Karpas-422 (cell line): ENCODE measurements around the gene ZSCAN10. TPM values are rescaled to one million over a fixed set of nuclear protein-coding genes. Genes with fewer than 3 reads are reported as not detected.

Source experiments
- DNase-seq: peaks from one replicate; pipeline ENCODE4 v3.0.0-alpha.2; 2015
- H2AFZ ChIP-seq: fragments of 200-600 bp; sonication (generic); 2 replicates; pipeline ENCODE4 v1.6.1; 2014; ENCODE audit warnings: antibody characterized with exemption, low read length, mixed read lengths
- H3K27ac ChIP-seq: fragments of 200-600 bp; sonication (generic); 2 replicates; pipeline ENCODE4 v1.5.1; 2014; ENCODE audit warnings: mild to moderate bottlenecking, low read length, moderate library complexity
- H3K27me3 ChIP-seq: fragments of 200-600 bp; sonication (generic); 2 replicates; pipeline ENCODE4 v1.6.1; 2014; ENCODE audit warnings: low read length, mixed read lengths
- H3K36me3 ChIP-seq: fragments of 200-600 bp; sonication (generic); 2 replicates; pipeline ENCODE4 v1.6.1; 2014; ENCODE audit warnings: low read length, mixed read lengths; ENCODE audit not compliant: insufficient read depth
- H3K4me1 ChIP-seq: fragments of 200-600 bp; sonication (generic); 2 replicates; pipeline ENCODE4 v1.6.1; 2014; ENCODE audit warnings: mild to moderate bottlenecking, low read length, mixed read lengths
- H3K4me2 ChIP-seq: fragments of 200-600 bp; sonication (generic); 2 replicates; pipeline ENCODE4 v1.6.1; 2014; ENCODE audit warnings: low read length, low read depth, mild to moderate bottlenecking; ENCODE audit not compliant: poor library complexity, severe bottlenecking
- H3K4me3 ChIP-seq: fragments of 200-600 bp; sonication (generic); 2 replicates; pipeline ENCODE4 v1.5.1; 2014; ENCODE audit warnings: mild to moderate bottlenecking, antibody characterized with exemption, low read length, mixed read lengths
- H3K79me2 ChIP-seq: fragments of 200-600 bp; sonication (generic); 2 replicates; pipeline ENCODE4 v1.6.1; 2014; ENCODE audit warnings: mild to moderate bottlenecking, low read length, mixed read lengths
- H3K9ac ChIP-seq: fragments of 200-600 bp; sonication (generic); 2 replicates; pipeline ENCODE4 v1.6.0; 2014; ENCODE audit warnings: low read length
- H3K9me2 ChIP-seq: fragments of 200-600 bp; sonication (generic), shearing (Covaris generic); replicated peaks from 2 replicates; pipeline ENCODE4 v1.6.0; 2014; ENCODE audit warnings: mild to moderate bottlenecking, low read length, moderate library complexity; ENCODE audit not compliant: insufficient read depth
- H3K9me3 ChIP-seq: fragments of 300-700, 200-600 bp; sonication (generic); 2 replicates; pipeline ENCODE4 v1.6.1; 2014; ENCODE audit warnings: low read length, mixed read lengths
- H4K20me1 ChIP-seq: fragments of 200-600 bp; sonication (generic); 2 replicates; pipeline ENCODE4 v1.6.1; 2014; ENCODE audit warnings: mild to moderate bottlenecking, antibody characterized with exemption, low read length, low read depth; ENCODE audit not compliant: insufficient read depth
- total RNA-seq: library from RNA; depleted of rRNA; stranded (reverse); fragments of >200 nt; shearing (Covaris generic); gene quantifications from 2 replicates; pipeline ENCODE4 v1.2.3, GENCODE V29; 2014; ENCODE audit warnings: low replicate concordance

Gene ZSCAN10
- total RNA-seq, 1 experiment from 2014 or later = not detected

GRCh38 chr16:3095869-3096268, 3.2 kb downstream of the ZSCAN10 start:
- Histone ChIP-seq H3K9me2 (no peaks in the 10 kb centered on the region), H3K27me3 (no peaks in the 10 kb centered on the region), H3K9ac (no peak overlapping the region), H3K36me3 (no peaks in the 10 kb centered on the region), H3K4me1 (peaks cover 19% of the 10 kb centered on the region), H3K79me2 (no peaks in the 10 kb centered on the region), H3K4me3 (no peak overlapping the region), H4K20me1 (no peaks in the 10 kb centered on the region), H3K27ac (no peak overlapping the region), H3K9me3 (no peaks in the 10 kb centered on the region), H3K4me2 (no peak overlapping the region), H2AFZ (0 out of 2 replicates have a peak overlapping the region, but pooled peaks have one; percentile 10)
- DNase-seq = peak; percentile 86

GRCh38 chr16:3094289-3095027, 4.6 kb downstream of the ZSCAN10 start:
- peaks cover 14% of the 10 kb centered on the region for H3K4me1 ChIP-seq
- H3K4me3 ChIP-seq = no peak overlapping the region
- DNase-seq = peak; percentile 90
- H3K9me3 ChIP-seq = no peaks in the 10 kb centered on the region
- no peak overlapping the region for H2AFZ ChIP-seq
- no peaks in the 10 kb centered on the region for H4K20me1 ChIP-seq
- no peak overlapping the region for H3K4me2 ChIP-seq
- no peaks in the 10 kb centered on the region for H3K79me2 ChIP-seq
- H3K9me2 ChIP-seq = no peaks in the 10 kb centered on the region
- H3K9ac ChIP-seq = no peak overlapping the region
- H3K27me3 ChIP-seq = no peaks in the 10 kb centered on the region
- H3K27ac ChIP-seq = no peak overlapping the region
- no peaks in the 10 kb centered on the region for H3K36me3 ChIP-seq

- Histone ChIP-seq H3K4me3 (no peak overlapping the region), H3K4me2 (no peak overlapping the region), H3K9ac (no peak overlapping the region), H3K9me3 (no peaks in the 10 kb centered on the region), H3K27ac (no peak overlapping the region), H3K4me1 (peaks cover 14% of the 10 kb centered on the region), H3K9me2 (no peaks in the 10 kb centered on the region), H3K79me2 (no peaks in the 10 kb centered on the region), H3K36me3 (no peaks in the 10 kb centered on the region), H2AFZ (no peak overlapping the region), H3K27me3 (no peaks in the 10 kb centered on the region), H4K20me1 (no peaks in the 10 kb centered on the region)
- DNase-seq = no peak
Measured at GRCh38 chr16:3092501-3092941, 6.6 kb downstream of the ZSCAN10 start.

GRCh38 chr16:3091551-3091950, 7.5 kb downstream of the ZSCAN10 start:
- Histone ChIP-seq H3K79me2 (no peaks in the 10 kb centered on the region), H3K9me2 (no peaks in the 10 kb centered on the region), H3K4me1 (peaks cover 14% of the 10 kb centered on the region), H3K27me3 (no peaks in the 10 kb centered on the region), H3K4me2 (no peak overlapping the region), H3K36me3 (no peaks in the 10 kb centered on the region), H3K9me3 (no peaks in the 10 kb centered on the region), H3K9ac (no peak overlapping the region), H3K4me3 (no peak overlapping the region), H2AFZ (no peak overlapping the region), H3K27ac (no peak overlapping the region), H4K20me1 (no peaks in the 10 kb centered on the region)
- no peak for DNase-seq

- no peaks in the 10 kb centered on the region for H3K9me3 ChIP-seq
- H3K36me3 ChIP-seq = no peaks in the 10 kb centered on the region
- H4K20me1 ChIP-seq = no peaks in the 10 kb centered on the region
- peaks cover 10% of the 10 kb centered on the region for H3K4me1 ChIP-seq
- no peak overlapping the region for H3K4me3 ChIP-seq
- no peaks in the 10 kb centered on the region for H3K79me2 ChIP-seq
- H3K27me3 ChIP-seq = no peaks in the 10 kb centered on the region
- no peak overlapping the region for H3K27ac ChIP-seq
- no peak overlapping the region for H3K4me2 ChIP-seq
- no peak overlapping the region for H3K9ac ChIP-seq
- no peaks in the 10 kb centered on the region for H3K9me2 ChIP-seq
- H2AFZ ChIP-seq = no peak overlapping the region
- no peak for DNase-seq
Measured at GRCh38 chr16:3089717-3090592, 9.1 kb downstream of the ZSCAN10 start.

GRCh38 chr16:3088925-3089716, 10.0 kb downstream of the ZSCAN10 start:
- H3K36me3 ChIP-seq = no peaks in the 10 kb centered on the region
- peak; percentile 17 for DNase-seq
- H4K20me1 ChIP-seq = no peaks in the 10 kb centered on the region
- H3K4me1 ChIP-seq = peaks cover 10% of the 10 kb centered on the region
- no peak overlapping the region for H2AFZ ChIP-seq
- H3K27me3 ChIP-seq = no peaks in the 10 kb centered on the region
- no peak overlapping the region for H3K4me3 ChIP-seq
- no peak overlapping the region for H3K4me2 ChIP-seq
- no peak overlapping the region for H3K9ac ChIP-seq
- H3K9me3 ChIP-seq = no peaks in the 10 kb centered on the region
- H3K27ac ChIP-seq = no peak overlapping the region
- H3K79me2 ChIP-seq = no peaks in the 10 kb centered on the region
- no peaks in the 10 kb centered on the region for H3K9me2 ChIP-seq

- H3K4me2 ChIP-seq = no peak overlapping the region
- peaks cover 7% of the 10 kb centered on the region for H3K4me1 ChIP-seq
- H4K20me1 ChIP-seq = no peaks in the 10 kb centered on the region
- no peak overlapping the region for H3K27ac ChIP-seq
- no peaks in the 10 kb centered on the region for H3K27me3 ChIP-seq
- no peak for DNase-seq
- no peaks in the 10 kb centered on the region for H3K36me3 ChIP-seq
- no peaks in the 10 kb centered on the region for H3K9me2 ChIP-seq
- H3K9ac ChIP-seq = no peak overlapping the region
- H3K9me3 ChIP-seq = no peaks in the 10 kb centered on the region
- no peaks in the 10 kb centered on the region for H3K79me2 ChIP-seq
- H2AFZ ChIP-seq = no peak overlapping the region
- H3K4me3 ChIP-seq = no peak overlapping the region
Measured at GRCh38 chr16:3088450-3088849, 10.6 kb downstream of the ZSCAN10 start.
